Measurements from ENCODE around the gene PSMG1. TPM values are rescaled to one million over a fixed set of nuclear protein-coding genes. Genes with fewer than 3 reads are reported as not detected.
"Not testable (repeated sequence)": the region's sequence is repeated elsewhere in the genome, so short reads cannot be mapped to it uniquely, and the experiment has no call there.

The PSMG1 gene
- total and polyA plus RNA-seq, 7 donors, result 12.7 to 67.9 (median 28.8) TPM

DNA sequence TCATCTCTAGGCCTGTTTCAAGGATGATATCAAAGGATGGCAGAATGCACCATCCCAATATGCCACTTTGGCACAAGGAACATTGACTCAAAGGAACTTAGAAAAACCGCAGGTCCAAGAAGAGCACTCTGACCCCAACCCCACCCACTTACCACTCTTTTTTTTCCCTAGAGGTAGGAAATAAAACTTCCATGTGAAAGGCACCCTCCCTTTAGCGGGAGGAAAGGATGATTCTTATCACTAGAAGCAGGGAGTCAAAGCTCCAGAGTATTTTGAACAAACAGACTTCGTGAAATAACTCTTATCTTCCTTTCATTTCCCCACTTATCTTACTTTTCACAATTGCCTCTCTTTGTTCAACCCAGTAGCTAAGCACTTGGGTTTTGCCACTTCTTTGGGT lies 22.2 kb downstream of the PSMG1 start:
- 10 to 73% methylated on average over 3 of the region's 3 CpGs for WGBS, 2 donors
- TF ChIP-seq CTCF (IDR thresholded peaks at IDR 0.05), result no peak
- TF ChIP-seq POLR2AphosphoS5 (IDR thresholded peaks at IDR 0.05), result no peak
- no peak for TF ChIP-seq POLR2A (IDR thresholded peaks at IDR 0.05)
- TF ChIP-seq EP300 (IDR thresholded peaks at IDR 0.05), result no peak

DNA sequence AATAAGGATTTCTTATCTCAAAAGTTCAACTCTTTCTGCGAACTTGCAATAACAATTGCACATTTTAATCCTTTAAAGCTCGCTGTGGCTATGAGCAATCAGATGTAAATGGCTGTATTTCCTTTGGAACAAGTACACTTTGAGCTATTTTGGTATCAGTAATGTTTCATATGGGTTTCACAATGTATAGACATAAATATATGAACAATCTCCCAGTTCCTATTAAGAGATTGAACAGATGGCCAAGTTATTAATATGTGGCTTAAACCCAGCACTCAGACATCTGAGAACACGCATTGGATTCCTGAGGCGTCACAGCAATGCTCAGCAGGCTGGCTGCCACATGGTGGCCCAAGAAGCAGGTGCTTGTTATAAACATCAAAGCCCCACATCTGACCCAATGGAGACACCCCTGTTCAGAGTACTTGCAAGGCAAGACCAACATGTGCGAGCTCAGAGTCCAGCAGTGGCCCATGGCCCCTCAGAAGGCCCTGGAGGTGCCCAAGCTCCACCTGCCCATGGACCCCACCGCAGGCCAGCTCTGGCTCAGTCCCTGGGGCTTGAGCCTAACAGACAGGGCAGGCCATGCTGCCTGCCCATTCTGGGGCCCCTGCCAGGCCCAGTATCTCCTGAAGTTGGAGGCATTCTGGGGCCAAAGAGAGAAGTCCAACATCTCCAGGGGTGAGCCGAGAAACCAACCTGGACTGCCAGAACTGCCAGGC lies 23.7 kb downstream of the PSMG1 start:
- TF ChIP-seq CTCF (IDR thresholded peaks at IDR 0.05) (no peak), EP300 (IDR thresholded peaks at IDR 0.05) (no peak), POLR2A (IDR thresholded peaks at IDR 0.05) (no peak), POLR2AphosphoS5 (IDR thresholded peaks at IDR 0.05) (no peak)
- Histone ChIP-seq H3K27ac (no peak overlapping the region), H3K4me1 (no peaks in the 10 kb centered on the region), H3K4me3 (no peak overlapping the region), H3K36me3 (no peaks in the 10 kb centered on the region), H3K9me3 (peaks cover 0 to 7% (median 2%) of the 10 kb centered on the region in 4 donors), H3K27me3 (no peaks in the 10 kb centered on the region)
- no peak for DNase-seq
- WGBS, 2 donors, result 81 to 89% methylated on average over 7 of the region's 7 CpGs
- intact Hi-C loops (cut with DNase I), result no loop called here

More for the DNA sequence above, 22.2 kb downstream of the PSMG1 start:
- intact Hi-C loops (cut with DNase I), result no loop called here
- Histone ChIP-seq H3K27me3 (no peaks in the 10 kb centered on the region), H3K4me1 (no peaks in the 10 kb centered on the region), H3K27ac (no peak overlapping the region), H3K4me3 (no peak overlapping the region), H3K36me3 (no peaks in the 10 kb centered on the region), H3K9me3 (peaks cover 0 to 12% (median 7%) of the 10 kb centered on the region in 4 donors)
- no peak for DNase-seq

DNA sequence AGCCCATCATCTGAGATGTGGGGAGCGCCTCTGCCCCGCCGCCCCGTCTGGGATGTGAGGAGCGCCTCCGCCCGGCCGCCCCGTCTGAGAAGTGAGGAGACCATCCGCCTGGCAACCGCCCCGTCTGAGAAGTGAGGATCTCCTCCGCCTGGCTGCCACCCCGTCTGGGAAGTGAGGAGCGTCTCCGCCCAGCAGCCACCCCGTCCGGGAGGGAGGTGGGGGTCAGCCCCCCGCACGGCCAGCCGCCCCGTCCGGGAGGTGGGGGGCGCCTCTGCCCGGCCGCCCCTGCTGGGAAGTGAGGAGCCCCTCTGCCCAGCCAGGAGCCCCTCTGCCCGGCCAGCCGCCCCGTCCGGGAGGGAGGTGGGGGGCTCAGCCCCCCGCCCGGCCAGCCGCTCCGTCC lies 26.0 kb downstream of the PSMG1 start:
- not testable (repeated sequence) for DNase-seq
- WGBS, 2 donors, result 96 to 97% methylated on average over 34 of the region's 34 CpGs

DNA sequence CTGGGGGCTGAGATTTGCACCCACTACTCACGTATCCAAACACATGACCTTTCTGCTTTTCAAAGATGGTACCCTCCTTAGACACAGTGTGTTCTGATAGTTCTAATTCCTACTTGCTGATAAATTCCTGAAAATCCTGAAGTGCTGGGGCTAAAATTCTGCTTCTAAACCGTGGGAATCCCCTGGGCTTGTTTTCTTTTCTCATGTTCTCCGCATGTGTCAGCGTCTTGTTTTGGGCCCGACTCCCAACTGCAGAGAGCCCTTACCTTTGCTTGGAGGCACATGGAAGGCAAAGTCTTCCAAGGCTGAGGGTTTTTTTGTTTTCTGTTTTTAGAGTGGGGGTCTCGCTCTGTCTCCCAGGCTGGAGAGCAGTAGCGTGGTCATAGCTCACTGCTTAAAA lies 27.2 kb downstream of the PSMG1 start:
- Histone ChIP-seq H3K4me3 (no peak overlapping the region), H3K27ac (no peak overlapping the region), H3K36me3 (no peaks in the 10 kb centered on the region), H3K4me1 (no peaks in the 10 kb centered on the region), H3K27me3 (no peaks in the 10 kb centered on the region), H3K9me3 (no peaks in the 10 kb centered on the region)
- intact Hi-C loops (cut with DNase I), result no loop called here
- 89 to 90% methylated on average over 7 of the region's 7 CpGs for WGBS, 2 donors
- TF ChIP-seq POLR2AphosphoS5 (IDR thresholded peaks at IDR 0.05) (no peak), EP300 (IDR thresholded peaks at IDR 0.05) (no peak), POLR2A (IDR thresholded peaks at IDR 0.05) (no peak), CTCF (IDR thresholded peaks at IDR 0.05) (no peak)
- DNase-seq, result no peak

More for the DNA sequence above, 26.0 kb downstream of the PSMG1 start:
- H3K27me3 ChIP-seq; H3K27ac ChIP-seq; H3K4me3 ChIP-seq; H3K36me3 ChIP-seq; H3K9me3 ChIP-seq; intact Hi-C loops (cut with DNase I); H3K4me1 ChIP-seq: not testable (repeated sequence)

- Histone ChIP-seq H3K27ac (no peak overlapping the region), H3K27me3 (no peaks in the 10 kb centered on the region), H3K36me3 (no peaks in the 10 kb centered on the region), H3K4me1 (no peaks in the 10 kb centered on the region), H3K9me3 (no peaks in the 10 kb centered on the region), H3K4me3 (no peak overlapping the region)
- no peak for DNase-seq
- TF ChIP-seq CTCF (IDR thresholded peaks at IDR 0.05), result no peak
- no peak for TF ChIP-seq POLR2AphosphoS5 (IDR thresholded peaks at IDR 0.05)
- TF ChIP-seq POLR2A (IDR thresholded peaks at IDR 0.05), result no peak
- no peak for TF ChIP-seq EP300 (IDR thresholded peaks at IDR 0.05)
- WGBS, 2 donors, result 89 to 94% methylated on average over 2 of the region's 2 CpGs
- intact Hi-C loops (cut with DNase I), result no loop called here
Observed at GRCh38 chr21:39155578-39155977, 27.7 kb downstream of the PSMG1 start.
